Natural killer cell treated with Interleukin-12 subunit alpha and Interleukin-12 subunit beta and Interleukin-15 and Interleukin-18, amount 100 ng/mL, for 72 hours (primary cell): ENCODE results near the gene DISP2. TPM values are rescaled to one million over a fixed set of nuclear protein-coding genes. Genes with fewer than 3 reads are reported as not detected.

Experiments used
- ATAC-seq, 2 donors: fragments of 150-1000 bp; cut with Tn5 transposase in 1 of 2; sonication (Bioruptor Pico), chemical (Tn5 transposase) in 1 of 2; 2 replicates each; pipeline ENCODE4 v1.10.0; 2021
- DNase-seq: peaks from one replicate; pipeline ENCODE4 v3.0.0; 2022; ENCODE audit warnings: low spot score
- H3K27ac Mint-ChIP-seq, 2 donors: 1 replicate in 1 of 2; 2 replicates in 1 of 2; pipeline ENCODE4 v1.8.0; 2022; ENCODE audit warnings: mixed read lengths in 2 of 2, mild to moderate bottlenecking in 1 of 2, moderate library complexity in 1 of 2
- H3K27me3 Mint-ChIP-seq, 2 donors: 1 replicate in 1 of 2; 2 replicates in 1 of 2; pipeline ENCODE4 v1.8.0; 2022; ENCODE audit warnings: mixed read lengths in 2 of 2
- H3K36me3 Mint-ChIP-seq: one replicate; pipeline ENCODE4 v1.8.0; 2022; ENCODE audit warnings: mixed read lengths
- H3K4me1 Mint-ChIP-seq, 2 donors: 1 replicate in 1 of 2; 2 replicates in 1 of 2; pipeline ENCODE4 v1.8.0; 2022; ENCODE audit warnings: low read depth in 2 of 2, mixed read lengths in 2 of 2, mild to moderate bottlenecking in 1 of 2
- H3K4me3 Mint-ChIP-seq: one replicate; pipeline ENCODE4 v1.8.0; 2022; ENCODE audit warnings: mixed read lengths
- H3K9me3 Mint-ChIP-seq: 2 replicates; pipeline ENCODE4 v1.8.0; 2022; ENCODE audit warnings: mixed read lengths
- total RNA-seq, 2 donors: library from RNA; stranded (reverse); gene quantifications; one replicate each; pipeline ENCODE4 v1.2.3, GENCODE V29; 2022

DISP2 gene
- total RNA-seq, 2 donors from 2014 or later = 0.25 to 1.00 TPM

DNA sequence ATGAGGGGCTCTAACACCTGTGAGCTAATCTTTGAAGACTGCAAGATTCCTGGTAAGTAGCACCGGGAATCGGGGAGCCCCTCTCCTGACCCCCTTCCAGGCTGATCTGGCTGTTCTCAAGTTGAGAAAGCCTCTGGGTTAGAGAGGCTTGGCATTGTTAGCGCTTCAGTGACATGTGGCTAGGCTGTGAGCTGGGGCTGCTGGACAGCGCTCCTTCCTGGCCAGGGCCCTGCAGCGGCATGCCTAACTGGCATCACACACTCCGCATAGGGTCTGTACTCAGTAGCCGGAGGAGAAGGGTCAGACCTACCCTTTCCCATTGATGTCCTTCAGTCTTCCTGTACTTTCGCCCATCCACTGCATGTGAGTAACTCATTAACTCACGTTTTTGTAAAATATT, 55.0 kb downstream of the DISP2 start:
- no peaks in the 10 kb centered on the region for H3K27me3 Mint-ChIP-seq
- ATAC-seq = no peak
- peaks cover 0 to 13% of the 10 kb centered on the region in 2 donors for H3K4me1 Mint-ChIP-seq
- H3K9me3 Mint-ChIP-seq = no peaks in the 10 kb centered on the region
- H3K36me3 Mint-ChIP-seq = peaks cover 14% of the 10 kb centered on the region
- no peak overlapping the region for H3K4me3 Mint-ChIP-seq
- no peak for DNase-seq
- no peak overlapping the region for H3K27ac Mint-ChIP-seq

DNA sequence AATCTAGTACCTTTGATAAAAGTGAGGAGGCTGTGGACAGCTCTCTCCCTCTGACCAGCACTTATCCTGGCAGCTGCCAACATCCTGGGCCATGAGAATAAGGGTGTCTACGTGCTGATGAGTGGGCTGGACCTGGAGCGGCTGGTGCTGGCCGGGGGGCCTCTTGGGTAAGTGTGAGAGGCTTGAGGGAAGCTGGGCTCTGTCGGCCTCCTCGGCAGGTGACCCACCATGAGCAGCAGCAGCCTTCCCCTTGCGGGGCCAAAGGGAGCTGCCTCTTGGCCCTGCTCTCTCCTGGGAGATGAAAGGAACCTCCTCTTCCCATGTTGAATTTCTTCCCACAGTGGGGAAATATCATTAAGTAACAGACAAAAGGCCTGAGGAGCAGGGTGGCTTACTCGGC, 56.8 kb downstream of the DISP2 start:
- no peak for ATAC-seq
- H3K4me1 Mint-ChIP-seq = peaks cover 0 to 10% of the 10 kb centered on the region in 2 donors
- H3K27ac Mint-ChIP-seq = no peak overlapping the region
- no peak overlapping the region for H3K4me3 Mint-ChIP-seq
- H3K27me3 Mint-ChIP-seq = no peaks in the 10 kb centered on the region
- DNase-seq = no peak
- no peaks in the 10 kb centered on the region for H3K9me3 Mint-ChIP-seq
- peaks cover 14% of the 10 kb centered on the region for H3K36me3 Mint-ChIP-seq

- Mint-ChIP-seq H3K4me1 (peaks cover 0 to 10% of the 10 kb centered on the region in 2 donors), H3K27me3 (no peaks in the 10 kb centered on the region), H3K4me3 (no peak overlapping the region), H3K9me3 (no peaks in the 10 kb centered on the region), H3K36me3 (peaks cover 14% of the 10 kb centered on the region), H3K27ac (no peak overlapping the region)
- no peak for DNase-seq
- ATAC-seq = no peak
Observed at GRCh38 chr15:40415226-40415625, 57.2 kb downstream of the DISP2 start.

DNA sequence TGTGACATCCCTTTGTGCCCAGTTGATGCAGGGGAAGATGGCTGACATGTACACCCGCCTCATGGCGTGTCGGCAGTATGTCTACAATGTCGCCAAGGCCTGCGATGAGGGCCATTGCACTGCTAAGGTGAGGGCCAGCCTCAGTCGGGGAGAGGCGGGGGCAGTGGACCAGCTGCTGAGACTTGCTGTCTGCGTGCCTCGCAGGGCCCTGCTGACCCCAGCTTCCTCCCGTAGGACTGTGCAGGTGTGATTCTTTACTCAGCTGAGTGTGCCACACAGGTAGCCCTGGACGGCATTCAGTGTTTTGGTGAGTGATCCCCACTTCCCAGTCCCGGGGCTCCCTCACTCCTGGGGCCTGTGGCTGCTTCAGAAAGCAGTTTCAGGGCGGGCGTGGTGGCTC, 58.0 kb downstream of the DISP2 start:
- ATAC-seq = no peak
- no peak overlapping the region for H3K27ac Mint-ChIP-seq
- H3K4me3 Mint-ChIP-seq = no peak overlapping the region
- no peaks in the 10 kb centered on the region for H3K27me3 Mint-ChIP-seq
- H3K36me3 Mint-ChIP-seq = peaks cover 9% of the 10 kb centered on the region
- no peak for DNase-seq
- no peaks in the 10 kb centered on the region for H3K9me3 Mint-ChIP-seq
- H3K4me1 Mint-ChIP-seq = peaks cover 0 to 6% of the 10 kb centered on the region in 2 donors

- no peaks in the 10 kb centered on the region for H3K9me3 Mint-ChIP-seq
- no peaks in the 10 kb centered on the region for H3K27me3 Mint-ChIP-seq
- H3K36me3 Mint-ChIP-seq = no peaks in the 10 kb centered on the region
- H3K27ac Mint-ChIP-seq = no peak overlapping the region
- ATAC-seq (no peak), DNase-seq (no peak)
- no peak overlapping the region for H3K4me3 Mint-ChIP-seq
- H3K4me1 Mint-ChIP-seq = no peaks in the 10 kb centered on the region
Observed at GRCh38 chr15:40418126-40418525, 60.1 kb downstream of the DISP2 start.

DNA sequence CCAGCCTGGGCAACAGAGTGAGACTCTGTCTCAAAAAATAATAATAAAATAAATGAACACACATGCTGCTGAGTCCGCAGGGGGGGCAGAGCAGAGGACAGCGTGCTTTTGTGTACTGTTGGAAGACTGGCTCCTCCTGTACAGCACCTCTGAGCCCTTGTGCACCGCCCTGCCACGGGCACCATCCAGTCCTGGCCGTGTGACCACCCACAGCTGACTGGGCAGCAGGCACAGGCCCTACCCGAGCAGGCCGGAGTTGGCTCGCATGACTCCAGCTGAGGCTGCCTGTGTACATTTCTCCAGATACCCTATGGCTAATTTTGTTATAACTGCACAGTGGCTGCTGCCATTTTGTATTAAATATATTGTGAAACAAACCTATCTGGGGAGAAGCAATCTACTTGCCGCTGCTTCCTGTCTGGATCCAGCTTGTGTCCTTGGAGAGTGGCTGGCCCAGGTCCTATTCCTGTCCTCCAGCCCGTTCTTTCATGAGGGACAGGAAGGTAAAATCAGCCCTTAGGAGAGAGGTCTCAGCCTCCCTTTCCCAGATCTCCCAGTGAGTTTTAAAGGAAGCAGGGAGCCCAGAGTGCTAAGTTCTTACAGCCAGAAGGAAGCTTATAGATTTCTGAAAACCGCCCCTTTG, 62.2 kb downstream of the DISP2 start:
- Mint-ChIP-seq H3K27ac (no peak overlapping the region), H3K4me1 (no peaks in the 10 kb centered on the region), H3K9me3 (no peaks in the 10 kb centered on the region), H3K27me3 (no peaks in the 10 kb centered on the region), H3K4me3 (no peak overlapping the region), H3K36me3 (no peaks in the 10 kb centered on the region)
- DNase-seq = no peak
- ATAC-seq = no peak

- DNase-seq (no peak), ATAC-seq (no peak)
- no peaks in the 10 kb centered on the region for H3K9me3 Mint-ChIP-seq
- no peak overlapping the region for H3K27ac Mint-ChIP-seq
- no peaks in the 10 kb centered on the region for H3K27me3 Mint-ChIP-seq
- no peaks in the 10 kb centered on the region for H3K36me3 Mint-ChIP-seq
- no peak overlapping the region for H3K4me3 Mint-ChIP-seq
- H3K4me1 Mint-ChIP-seq = no peaks in the 10 kb centered on the region
Observed at GRCh38 chr15:40420793-40421192, 62.8 kb downstream of the DISP2 start.

- H3K9me3 Mint-ChIP-seq = no peaks in the 10 kb centered on the region
- no peak overlapping the region for H3K27ac Mint-ChIP-seq
- H3K27me3 Mint-ChIP-seq = no peaks in the 10 kb centered on the region
- DNase-seq (peak; percentile 77), ATAC-seq (peak; percentile 94 to 95)
- no peaks in the 10 kb centered on the region for H3K36me3 Mint-ChIP-seq
- H3K4me3 Mint-ChIP-seq = no peak overlapping the region
- no peaks in the 10 kb centered on the region for H3K4me1 Mint-ChIP-seq
Observed at GRCh38 chr15:40421246-40422157, 63.5 kb downstream of the DISP2 start.

DNA sequence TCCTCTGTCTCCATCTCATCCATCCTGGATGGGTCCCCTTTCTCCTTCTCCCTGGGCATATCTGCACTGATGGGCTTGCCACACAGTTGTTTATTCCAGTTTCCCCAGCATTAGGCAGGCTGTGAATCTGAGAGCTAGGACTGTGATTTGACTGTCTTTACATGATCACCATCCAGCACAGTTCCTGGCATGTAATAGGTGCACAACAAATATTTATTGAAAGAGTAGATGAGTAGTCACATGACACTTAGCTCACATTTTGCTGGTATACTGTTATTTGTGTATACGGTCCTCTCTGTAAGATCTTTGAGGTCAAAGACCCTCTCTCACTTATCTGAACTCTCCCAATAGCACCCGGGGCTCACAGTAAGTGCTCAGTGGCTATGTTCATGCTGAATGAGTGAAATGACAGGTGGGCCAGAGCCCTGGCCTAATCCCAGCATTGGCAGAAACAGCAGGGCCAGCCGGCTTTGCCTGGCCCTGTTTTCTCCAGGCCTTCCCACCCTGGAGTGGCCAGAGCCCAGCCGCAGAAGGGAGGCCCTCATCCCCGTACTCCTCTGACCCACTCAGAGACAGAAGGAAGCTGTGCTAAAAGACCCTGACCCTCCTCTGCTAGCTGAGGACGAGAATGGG, 66.6 kb downstream of the DISP2 start:
- no peak overlapping the region for H3K4me3 Mint-ChIP-seq
- no peaks in the 10 kb centered on the region for H3K9me3 Mint-ChIP-seq
- H3K27me3 Mint-ChIP-seq = no peaks in the 10 kb centered on the region
- DNase-seq (no peak), ATAC-seq (no peak)
- H3K36me3 Mint-ChIP-seq = no peaks in the 10 kb centered on the region
- H3K27ac Mint-ChIP-seq = no peak overlapping the region
- no peaks in the 10 kb centered on the region for H3K4me1 Mint-ChIP-seq

DNA sequence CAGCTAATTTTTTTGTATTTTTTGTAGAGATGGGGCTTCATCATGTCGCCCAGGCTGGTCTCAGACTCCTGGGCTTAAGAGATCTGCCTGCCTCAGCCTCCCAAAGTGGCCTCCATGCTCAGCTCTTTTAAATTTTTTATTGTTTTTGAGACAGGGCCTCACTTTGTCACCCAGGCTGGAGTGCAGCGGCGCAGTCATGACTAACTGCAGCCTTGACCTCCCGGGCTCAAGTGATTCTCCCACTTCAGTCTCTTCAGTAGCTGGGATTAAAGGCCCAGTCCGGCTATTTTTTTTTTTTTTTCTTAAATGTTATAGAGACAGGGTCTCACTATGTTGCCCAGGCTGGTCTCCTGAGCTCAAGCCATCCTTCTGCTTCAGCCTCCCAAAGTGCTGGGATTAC, 67.7 kb downstream of the DISP2 start:
- DNase-seq (no peak), ATAC-seq (no peak)
- Mint-ChIP-seq H3K36me3 (no peaks in the 10 kb centered on the region), H3K4me1 (no peaks in the 10 kb centered on the region), H3K4me3 (no peak overlapping the region), H3K27ac (no peak overlapping the region), H3K27me3 (no peaks in the 10 kb centered on the region), H3K9me3 (no peaks in the 10 kb centered on the region)

DNA sequence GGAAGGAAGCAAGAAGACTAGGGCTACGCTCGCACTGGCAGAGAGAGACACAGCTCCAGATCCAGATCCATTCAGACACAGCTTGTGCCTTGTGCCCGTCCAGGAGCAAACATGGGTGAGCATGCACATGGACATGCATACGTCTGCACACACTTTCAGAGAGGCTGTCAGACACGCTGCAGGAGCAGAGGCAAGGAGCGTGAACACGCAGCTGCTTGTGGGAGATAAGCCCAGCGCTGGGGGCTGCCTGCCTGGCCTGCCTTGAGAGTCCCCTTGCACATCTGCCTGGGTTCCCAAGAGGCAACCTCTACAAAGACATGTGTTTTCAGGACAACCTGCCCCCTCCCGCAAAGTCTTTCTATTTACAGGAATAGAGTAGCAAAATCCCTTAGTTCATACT, 69.2 kb downstream of the DISP2 start:
- no peaks in the 10 kb centered on the region for H3K27me3 Mint-ChIP-seq
- H3K4me3 Mint-ChIP-seq = no peak overlapping the region
- H3K27ac Mint-ChIP-seq = no peak overlapping the region
- no peaks in the 10 kb centered on the region for H3K9me3 Mint-ChIP-seq
- no peaks in the 10 kb centered on the region for H3K4me1 Mint-ChIP-seq
- no peaks in the 10 kb centered on the region for H3K36me3 Mint-ChIP-seq
- ATAC-seq = no peak
- DNase-seq = no peak

GRCh38 chr15:40428185-40428584, 70.2 kb downstream of the DISP2 start:
- H3K27ac Mint-ChIP-seq = no peak overlapping the region
- H3K27me3 Mint-ChIP-seq = no peaks in the 10 kb centered on the region
- H3K9me3 Mint-ChIP-seq = no peaks in the 10 kb centered on the region
- no peaks in the 10 kb centered on the region for H3K36me3 Mint-ChIP-seq
- peaks cover 0 to 3% of the 10 kb centered on the region in 2 donors for H3K4me1 Mint-ChIP-seq
- ATAC-seq (no peak), DNase-seq (no peak)
- no peak overlapping the region for H3K4me3 Mint-ChIP-seq
